Left lung (tissue), 10 donors: ENCODE data around the gene NAV2. TPM values are rescaled to one million over a fixed set of nuclear protein-coding genes. Genes with fewer than 3 reads are reported as not detected.
"Not testable (repeated sequence)": the region's sequence is repeated elsewhere in the genome, so short reads cannot be mapped to it uniquely, and the experiment has no call there.

Experiments
- ATAC-seq: fragments of 200-7000 bp; cut with Tn5 transposase; one replicate; pipeline ENCODE4 v1.9.1; 2020; ENCODE audit warnings: moderate library complexity
- DNase-seq, 4 donors: peaks; one replicate each; pipeline ENCODE4 v3.0.0-alpha.2; 2013 to 2020
- H3K27ac ChIP-seq, 2 donors: fragments of 200-600 bp; sonication (generic) in 1 of 2; one replicate each; pipeline versions ENCODE4 v1.5.0 to v1.8.0; 2020 to 2021
- H3K27me3 ChIP-seq, 2 donors: fragments of 200-600 bp; sonication (generic) in 1 of 2; one replicate each; pipeline versions ENCODE4 v1.5.0 to v1.8.0; 2020 to 2021
- H3K36me3 ChIP-seq, 2 donors: fragments of 200-600 bp; sonication (generic) in 1 of 2; one replicate each; pipeline versions ENCODE4 v1.5.0 to v1.8.0; 2020 to 2021
- H3K4me1 ChIP-seq, 2 donors: fragments of 200-600 bp; one replicate each; pipeline ENCODE4 v1.8.0; 2021
- H3K4me3 ChIP-seq, 2 donors: fragments of 200-600 bp; sonication (generic) in 1 of 2; one replicate each; pipeline versions ENCODE4 v1.5.0 to v1.8.0; 2020 to 2021; ENCODE audit warnings: mild to moderate bottlenecking in 1 of 2
- H3K9me3 ChIP-seq, 2 donors: fragments of 200-600 bp; sonication (generic) in 1 of 2; one replicate each; pipeline versions ENCODE4 v1.5.0 to v1.8.0; 2020 to 2021
- intact Hi-C, 2 donors: fragments of 100-400 bp; cut with DNase I; formaldehyde crosslinking; loops; one replicate each; pipeline versions ENCODE4 v1.11.2 to v1.14.2; 2022
- polyA plus RNA-seq, 6 donors: library from polyadenylated mRNA; unstranded; fragments of 120-200 nt; gene quantifications; one replicate each; pipeline ENCODE4 v1.2.1, GENCODE V29; 2013; ENCODE audit not compliant: insufficient read length in 6 of 6
- total RNA-seq, 2 donors: library from RNA; stranded (reverse); fragmentation: NEBNext Ultra II Directional; extraction: Animal tissue kit (Norgen Biotek cat#: 25700); gene quantifications; one replicate each; pipeline ENCODE4 v1.2.1, GENCODE V29; 2021
- TF ChIP-seq, protein P1 (sequence below), 2 donors: fragments of 200-600 bp; sonication (generic) in 1 of 2; IDR thresholded peaks; one replicate each; pipeline versions ENCODE4 v1.5.0 to v1.8.0; 2021; ENCODE audit warnings: antibody characterized with exemption in 2 of 2
- donor health status: DM: no; HTN: yes; CAD: no.
- donor health status: DM: no; HTN: no; CAD: no.

The NAV2 gene
- total and polyA plus RNA-seq, 8 donors = 18.0 to 59.9 (median 23.1) TPM

DNA sequence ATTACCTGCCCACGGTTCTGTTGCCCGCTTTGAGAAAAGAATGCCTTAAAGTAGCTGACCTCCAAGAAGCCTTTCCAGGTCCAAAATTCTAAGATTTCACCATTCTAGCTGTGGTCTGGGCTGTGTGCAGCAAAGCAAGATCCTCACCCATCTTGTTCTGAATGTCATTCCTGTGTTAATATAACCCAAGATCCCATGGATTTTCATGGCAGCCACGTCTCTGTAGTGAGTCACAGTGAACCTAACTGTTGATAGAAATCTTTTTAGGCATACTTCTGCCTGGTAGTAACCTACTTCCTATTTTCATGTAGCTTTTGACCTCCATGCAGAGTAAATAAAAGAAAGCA, 210.0 kb downstream of the NAV2 start:
- no peak for DNase-seq
- no peak for ATAC-seq
- intact Hi-C loops = no loop called here
- H3K27ac ChIP-seq = no peak overlapping the region
- H3K4me3 ChIP-seq = no peak overlapping the region
- TF ChIP-seq, protein P1, sequence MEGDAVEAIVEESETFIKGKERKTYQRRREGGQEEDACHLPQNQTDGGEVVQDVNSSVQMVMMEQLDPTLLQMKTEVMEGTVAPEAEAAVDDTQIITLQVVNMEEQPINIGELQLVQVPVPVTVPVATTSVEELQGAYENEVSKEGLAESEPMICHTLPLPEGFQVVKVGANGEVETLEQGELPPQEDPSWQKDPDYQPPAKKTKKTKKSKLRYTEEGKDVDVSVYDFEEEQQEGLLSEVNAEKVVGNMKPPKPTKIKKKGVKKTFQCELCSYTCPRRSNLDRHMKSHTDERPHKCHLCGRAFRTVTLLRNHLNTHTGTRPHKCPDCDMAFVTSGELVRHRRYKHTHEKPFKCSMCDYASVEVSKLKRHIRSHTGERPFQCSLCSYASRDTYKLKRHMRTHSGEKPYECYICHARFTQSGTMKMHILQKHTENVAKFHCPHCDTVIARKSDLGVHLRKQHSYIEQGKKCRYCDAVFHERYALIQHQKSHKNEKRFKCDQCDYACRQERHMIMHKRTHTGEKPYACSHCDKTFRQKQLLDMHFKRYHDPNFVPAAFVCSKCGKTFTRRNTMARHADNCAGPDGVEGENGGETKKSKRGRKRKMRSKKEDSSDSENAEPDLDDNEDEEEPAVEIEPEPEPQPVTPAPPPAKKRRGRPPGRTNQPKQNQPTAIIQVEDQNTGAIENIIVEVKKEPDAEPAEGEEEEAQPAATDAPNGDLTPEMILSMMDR (IDR thresholded peaks at IDR 0.05) = no peak
- H3K4me1 ChIP-seq = peaks cover 0 to 5% of the 10 kb centered on the region in 2 donors
- no peaks in the 10 kb centered on the region for H3K9me3 ChIP-seq
- no peaks in the 10 kb centered on the region for H3K27me3 ChIP-seq
- H3K36me3 ChIP-seq = no peaks in the 10 kb centered on the region

DNA sequence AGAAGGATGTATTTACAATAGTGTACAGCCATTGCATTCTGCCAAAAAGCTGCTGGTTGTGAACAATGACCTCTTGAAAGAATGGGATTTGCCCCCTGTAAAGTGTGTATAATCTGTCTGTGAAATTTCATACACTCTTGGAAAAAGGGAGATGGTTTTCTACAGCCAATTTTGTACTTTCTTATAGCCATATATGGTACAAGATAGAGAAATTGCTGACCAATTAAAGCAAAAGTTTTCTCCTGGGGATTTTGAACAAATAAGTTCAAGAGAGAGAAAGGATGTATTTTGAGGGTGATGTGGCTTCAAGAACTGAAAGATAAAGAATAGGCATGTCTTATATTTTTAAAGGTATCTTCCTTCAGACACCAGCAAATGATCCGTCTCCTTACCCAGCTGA, 211.0 kb downstream of the NAV2 start:
- ATAC-seq = no peak
- no peak overlapping the region for H3K27ac ChIP-seq

DNA sequence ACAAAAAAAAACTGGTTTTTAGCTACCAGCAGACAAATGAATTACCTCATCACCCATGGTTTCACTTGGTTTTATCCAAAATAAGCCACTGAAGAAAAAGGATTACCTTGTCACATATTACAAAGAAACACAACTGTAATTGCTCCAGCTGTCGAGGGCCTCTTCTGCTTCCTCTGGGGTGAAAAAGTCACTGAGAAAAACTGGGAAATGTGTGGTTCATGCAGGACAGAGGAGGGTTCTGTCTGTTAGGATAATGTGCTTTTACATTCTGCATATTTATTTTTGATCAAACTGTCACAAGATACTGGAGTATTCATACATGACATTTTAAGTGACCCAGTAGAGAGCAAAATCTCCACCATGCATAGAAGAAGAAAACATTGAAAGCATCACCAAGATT, 211.7 kb downstream of the NAV2 start:
- Histone ChIP-seq H3K4me1 (no peaks in the 10 kb centered on the region), H3K4me3 (no peak overlapping the region), H3K9me3 (no peaks in the 10 kb centered on the region), H3K27me3 (no peaks in the 10 kb centered on the region), H3K27ac (no peak overlapping the region), H3K36me3 (no peaks in the 10 kb centered on the region)
- ATAC-seq = no peak
- intact Hi-C loops = no loop called here
- DNase-seq = no peak
- TF ChIP-seq, protein P1 (IDR thresholded peaks at IDR 0.05) = no peak

More for the DNA sequence above, 211.0 kb downstream of the NAV2 start:
- H3K4me3 ChIP-seq = no peak overlapping the region
- intact Hi-C loops = no loop called here
- TF ChIP-seq, protein P1 (IDR thresholded peaks at IDR 0.05) = no peak
- no peak for DNase-seq
- no peaks in the 10 kb centered on the region for H3K9me3 ChIP-seq
- H3K27me3 ChIP-seq = no peaks in the 10 kb centered on the region
- H3K4me1 ChIP-seq = peaks cover 0 to 4% of the 10 kb centered on the region in 2 donors
- H3K36me3 ChIP-seq = no peaks in the 10 kb centered on the region

DNA sequence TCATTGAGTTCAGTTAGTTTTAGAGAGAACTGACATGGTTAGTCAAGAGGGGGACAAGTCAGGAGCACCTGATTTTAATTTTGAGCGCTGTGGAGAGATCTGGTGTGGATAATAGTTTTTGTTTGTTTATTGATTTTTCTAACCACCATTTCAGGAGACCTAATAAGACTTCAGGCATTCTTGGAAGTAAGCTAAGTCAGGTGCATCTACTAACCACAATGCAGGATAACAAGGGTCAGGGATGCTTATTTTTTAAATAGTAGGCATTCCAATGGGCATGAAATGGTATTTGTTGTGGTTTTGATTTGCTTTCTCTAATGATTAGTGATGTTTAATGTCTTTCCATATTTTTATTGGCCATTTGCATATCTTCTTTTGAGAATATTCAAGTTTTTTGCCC, 212.1 kb downstream of the NAV2 start:
- Histone ChIP-seq H3K27me3 (no peaks in the 10 kb centered on the region), H3K9me3 (no peaks in the 10 kb centered on the region), H3K36me3 (no peaks in the 10 kb centered on the region), H3K4me1 (no peaks in the 10 kb centered on the region), H3K27ac (no peak overlapping the region), H3K4me3 (no peak overlapping the region)
- TF ChIP-seq, protein P1 (IDR thresholded peaks at IDR 0.05) = no peak
- ATAC-seq (no peak), DNase-seq (no peak)
- intact Hi-C loops = no loop called here

DNA sequence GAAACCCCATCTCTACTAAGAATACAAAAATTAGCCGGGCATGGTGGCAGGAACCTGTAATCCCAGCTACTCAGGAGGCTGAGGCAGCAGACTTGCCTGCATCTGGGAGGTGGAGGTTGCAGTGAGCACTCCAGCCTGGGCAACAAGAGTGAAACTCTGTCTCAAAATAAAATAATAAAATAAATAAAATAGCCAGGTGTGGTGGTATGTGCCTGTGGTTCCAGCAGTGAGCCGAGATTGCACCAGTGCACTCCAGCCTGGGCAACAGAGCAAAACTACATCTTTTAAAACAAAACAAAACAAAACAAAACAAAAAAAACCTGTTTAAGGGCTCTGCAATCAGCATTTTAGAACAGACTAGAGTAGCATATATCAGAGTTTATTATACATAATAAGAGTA, 214.8 kb downstream of the NAV2 start:
- H3K4me3 ChIP-seq, H3K36me3 ChIP-seq, ATAC-seq, intact Hi-C loops, H3K27me3 ChIP-seq, H3K9me3 ChIP-seq, H3K27ac ChIP-seq, DNase-seq, H3K4me1 ChIP-seq: not testable (repeated sequence)

DNA sequence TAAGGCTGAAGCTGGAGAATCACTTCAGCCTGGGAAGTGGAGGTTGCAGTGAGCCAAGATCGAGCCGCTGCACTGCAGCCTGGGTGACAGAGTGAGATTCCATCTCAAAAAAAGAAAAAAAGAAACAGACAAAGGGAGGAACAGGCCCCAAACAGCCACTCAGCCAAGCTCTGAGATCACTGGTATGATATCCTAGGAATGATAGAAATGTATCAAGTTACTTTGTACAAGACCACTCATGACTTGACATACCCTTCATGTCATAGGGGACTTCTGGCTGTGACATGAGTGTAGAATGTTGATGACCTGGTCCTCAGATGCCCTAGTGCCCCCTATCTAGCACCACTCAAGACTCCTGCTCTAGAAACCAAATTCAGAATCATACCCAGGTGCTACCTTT, 216.5 kb downstream of the NAV2 start:
- H3K27ac ChIP-seq = no peak overlapping the region
- H3K27me3 ChIP-seq = no peaks in the 10 kb centered on the region
- H3K4me3 ChIP-seq = no peak overlapping the region
- intact Hi-C loops = no loop called here
- ATAC-seq (no peak), DNase-seq (no peak)
- no peaks in the 10 kb centered on the region for H3K4me1 ChIP-seq
- H3K36me3 ChIP-seq = peaks cover 0 to 13% of the 10 kb centered on the region in 2 donors
- H3K9me3 ChIP-seq = no peaks in the 10 kb centered on the region
- TF ChIP-seq, protein P1 (IDR thresholded peaks at IDR 0.05) = no peak
